PC-3 (cell line): Measurements from ENCODE around the gene CHAC1. TPM values are rescaled to one million over a fixed set of nuclear protein-coding genes. Genes with fewer than 3 reads are reported as not detected.
A peak's percentile ranks its signal among the peaks of the same experiment; 100 is the strongest.

Experiments
- ATAC-seq: fragments of 200-7000 bp; cut with Tn5 transposase; 2 replicates; pipeline ENCODE4 v1.9.1; 2020; ENCODE audit warnings: mild to moderate bottlenecking, moderate library complexity
- BruUV-seq: library from RNA; stranded (reverse); fragments of 400-500 nt; replicated peaks from 2 replicates; lab custom pipeline; 2021; lab: Mats Ljungman, UMichigan
- CTCF ChIA-PET: fragments of 300-600 bp; sonication (Branson Sonifier 250); formaldehyde crosslinking; loops from one replicate; lab custom pipeline; 2022; ENCODE audit warnings: antibody characterized with exemption; lab: Charles Lee
- POLR2A ChIA-PET: fragments of 300-600 bp; sonication (Branson Sonifier 250); formaldehyde crosslinking; loops from one replicate; lab custom pipeline; 2022; ENCODE audit warnings: antibody characterized with exemption; ENCODE audit not compliant: unreplicated experiment; lab: Charles Lee
- DNase-seq: peaks from one replicate; pipeline ENCODE4 v3.0.0-alpha.2; 2015
- H2AFZ ChIP-seq: fragments of 300-600 bp; sonication (generic); 2 replicates; pipeline ENCODE4 v1.6.0; 2016; ENCODE audit warnings: antibody characterized with exemption, low read length
- H3F3A ChIP-seq: fragments of 300-600 bp; sonication (generic); one replicate; pipeline ENCODE4 v1.6.0; 2017; ENCODE audit warnings: antibody characterized with exemption, low read length, control low read depth, mild to moderate bottlenecking; ENCODE audit not compliant: unreplicated experiment
- H3K27ac ChIP-seq: fragments of 300-600 bp; sonication (generic); 2 replicates; pipeline ENCODE4 v1.5.1; 2016; ENCODE audit warnings: mild to moderate bottlenecking, low read length
- H3K27me3 ChIP-seq: fragments of 300-600 bp; sonication (generic); 2 replicates; pipeline ENCODE4 v1.6.1; 2016; ENCODE audit warnings: low read length, mixed read lengths
- H3K36me3 ChIP-seq: fragments of 300-600 bp; sonication (generic); 2 replicates; pipeline ENCODE4 v1.6.1; 2016; ENCODE audit warnings: low read depth, mixed run types, low read length, mixed read lengths
- H3K4me1 ChIP-seq: fragments of 300-600 bp; sonication (generic); 2 replicates; pipeline ENCODE4 v1.5.1; 2016; ENCODE audit warnings: low read length; ENCODE audit not compliant: insufficient read depth
- H3K4me2 ChIP-seq: fragments of 300-600 bp; sonication (generic); 2 replicates; pipeline ENCODE4 v1.6.0; 2016; ENCODE audit warnings: low read length
- H3K4me3 ChIP-seq: fragments of 300-600 bp; sonication (generic); 2 replicates; pipeline ENCODE4 v1.5.1; 2016; ENCODE audit warnings: mild to moderate bottlenecking, low read length, mixed read lengths
- H3K79me2 ChIP-seq: fragments of 300-600 bp; sonication (generic); 2 replicates; pipeline ENCODE4 v1.6.1; 2017; ENCODE audit warnings: low read length, mixed read lengths
- H3K9ac ChIP-seq: fragments of 300-600 bp; sonication (generic); 2 replicates; pipeline ENCODE4 v1.6.0; 2016; ENCODE audit warnings: mild to moderate bottlenecking, low read length
- H3K9me2 ChIP-seq: fragments of 300-600 bp; sonication (generic); replicated peaks from 2 replicates; pipeline ENCODE4 v1.6.1; 2016; ENCODE audit warnings: mixed run types, low read length, mixed read lengths
- H3K9me3 ChIP-seq: fragments of 300-600 bp; sonication (generic); 2 replicates; pipeline ENCODE4 v1.6.1; 2016; ENCODE audit warnings: low read length, mixed read lengths
- H4K20me1 ChIP-seq: fragments of 300-600 bp; sonication (generic); 2 replicates; pipeline ENCODE4 v1.6.1; 2016; ENCODE audit warnings: low read length, mixed read lengths
- EZH2 ChIP-seq: fragments of 300-600 bp; sonication (generic); IDR thresholded peaks from one replicate; pipeline ENCODE4 v1.6.1; 2017; ENCODE audit warnings: antibody characterized with exemption, mild to moderate bottlenecking, low read length; ENCODE audit not compliant: unreplicated experiment
- EZH2phosphoT487 ChIP-seq: fragments of 300-600 bp; sonication (generic); IDR thresholded peaks from 2 replicates; pipeline ENCODE4 v1.6.1; 2018; ENCODE audit warnings: mild to moderate bottlenecking, antibody characterized with exemption, low read length, borderline replicate concordance
- intact Hi-C: fragments of 100-400 bp; cut with micrococcal nuclease; formaldehyde crosslinking; loops from 2 replicates; pipeline ENCODE4 v1.9.0; 2023
- total RNA-seq: library from RNA; depleted of rRNA; stranded (reverse); fragments of >200 nt; gene quantifications from 2 replicates; pipeline ENCODE4 v1.2.3, GENCODE V29; 2014
- TF ChIP-seq, protein P1 (sequence below): fragments of 300-600 bp; sonication (generic); conservative IDR thresholded peaks from 2 replicates; pipeline ENCODE4 v1.5.1; 2017; ENCODE audit warnings: antibody characterized with exemption, low read depth, mild to moderate bottlenecking, low read length

CHAC1 gene
- total RNA-seq, 1 experiment from 2014 or later = 13.3 TPM

DNA sequence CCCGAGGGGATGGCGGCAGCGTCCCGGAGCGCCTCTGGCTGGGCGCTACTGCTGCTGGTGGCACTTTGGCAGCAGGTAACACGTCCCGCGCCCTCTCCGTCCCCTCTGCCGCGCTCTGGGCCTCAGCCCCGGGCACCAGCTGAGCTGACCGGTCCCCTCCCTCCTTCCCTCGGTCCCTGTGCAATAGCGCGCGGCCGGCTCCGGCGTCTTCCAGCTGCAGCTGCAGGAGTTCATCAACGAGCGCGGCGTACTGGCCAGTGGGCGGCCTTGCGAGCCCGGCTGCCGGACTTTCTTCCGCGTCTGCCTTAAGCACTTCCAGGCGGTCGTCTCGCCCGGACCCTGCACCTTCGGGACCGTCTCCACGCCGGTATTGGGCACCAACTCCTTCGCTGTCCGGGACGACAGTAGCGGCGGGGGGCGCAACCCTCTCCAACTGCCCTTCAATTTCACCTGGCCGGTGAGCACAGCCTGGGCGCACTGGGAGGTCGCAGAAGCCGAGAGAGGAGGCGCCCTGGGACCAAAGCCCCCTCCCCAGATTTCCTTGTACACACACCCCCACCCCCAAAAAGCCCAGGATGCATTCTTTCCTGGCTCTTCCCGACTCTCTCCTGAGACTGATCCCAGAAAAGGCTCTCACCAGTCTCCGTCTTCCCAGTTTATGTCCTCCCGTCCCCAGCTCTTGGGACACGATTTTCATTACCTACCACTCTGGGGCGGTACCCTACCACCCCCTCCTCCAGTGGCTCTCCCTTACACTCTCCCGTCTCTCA lies 23.4 kb upstream of the CHAC1 start:
- Histone ChIP-seq H3K4me3 (peak overlapping the region; percentile 76), H4K20me1 (no peaks in the 10 kb centered on the region), H3K4me2 (peak overlapping the region; percentile 97), H3K9ac (0 out of 2 replicates have a peak overlapping the region, but pooled peaks have one; percentile 9), H3K27me3 (peaks cover 25% of the 10 kb centered on the region), H3F3A (no peaks in the 10 kb centered on the region), H3K9me2 (no peaks in the 10 kb centered on the region), H2AFZ (peak overlapping the region; percentile 85), H3K4me1 (peaks cover 49% of the 10 kb centered on the region), H3K27ac (no peak overlapping the region), H3K9me3 (no peaks in the 10 kb centered on the region), H3K36me3 (no peaks in the 10 kb centered on the region), H3K79me2 (no peaks in the 10 kb centered on the region)
- TSS peak; percentile 45 for BruUV-seq
- ChIA-PET CTCF (interaction anchor here (0.5 to 2.0 kb wide), 9 partner anchors 12 to 99 kb away, joined by 6 to 18 read pairs (median 9); no protein-coding TSS in a partner anchor), POLR2A (interaction anchor here (0.6 kb wide), 1 partner anchor 23 kb away, joined by 9 read pairs; no protein-coding TSS in a partner anchor)
- ATAC-seq (peak; percentile 38), DNase-seq (peak; percentile 51)
- intact Hi-C loops = loop anchor here (1.0 to 10.0 kb wide), 2 partner anchors 24 to 255 kb away; no protein-coding TSS in a partner anchor
- no peak for TF ChIP-seq EZH2
- no peak for TF ChIP-seq EZH2phosphoT487
- TF ChIP-seq, protein P1, sequence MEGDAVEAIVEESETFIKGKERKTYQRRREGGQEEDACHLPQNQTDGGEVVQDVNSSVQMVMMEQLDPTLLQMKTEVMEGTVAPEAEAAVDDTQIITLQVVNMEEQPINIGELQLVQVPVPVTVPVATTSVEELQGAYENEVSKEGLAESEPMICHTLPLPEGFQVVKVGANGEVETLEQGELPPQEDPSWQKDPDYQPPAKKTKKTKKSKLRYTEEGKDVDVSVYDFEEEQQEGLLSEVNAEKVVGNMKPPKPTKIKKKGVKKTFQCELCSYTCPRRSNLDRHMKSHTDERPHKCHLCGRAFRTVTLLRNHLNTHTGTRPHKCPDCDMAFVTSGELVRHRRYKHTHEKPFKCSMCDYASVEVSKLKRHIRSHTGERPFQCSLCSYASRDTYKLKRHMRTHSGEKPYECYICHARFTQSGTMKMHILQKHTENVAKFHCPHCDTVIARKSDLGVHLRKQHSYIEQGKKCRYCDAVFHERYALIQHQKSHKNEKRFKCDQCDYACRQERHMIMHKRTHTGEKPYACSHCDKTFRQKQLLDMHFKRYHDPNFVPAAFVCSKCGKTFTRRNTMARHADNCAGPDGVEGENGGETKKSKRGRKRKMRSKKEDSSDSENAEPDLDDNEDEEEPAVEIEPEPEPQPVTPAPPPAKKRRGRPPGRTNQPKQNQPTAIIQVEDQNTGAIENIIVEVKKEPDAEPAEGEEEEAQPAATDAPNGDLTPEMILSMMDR = no peak

DNA sequence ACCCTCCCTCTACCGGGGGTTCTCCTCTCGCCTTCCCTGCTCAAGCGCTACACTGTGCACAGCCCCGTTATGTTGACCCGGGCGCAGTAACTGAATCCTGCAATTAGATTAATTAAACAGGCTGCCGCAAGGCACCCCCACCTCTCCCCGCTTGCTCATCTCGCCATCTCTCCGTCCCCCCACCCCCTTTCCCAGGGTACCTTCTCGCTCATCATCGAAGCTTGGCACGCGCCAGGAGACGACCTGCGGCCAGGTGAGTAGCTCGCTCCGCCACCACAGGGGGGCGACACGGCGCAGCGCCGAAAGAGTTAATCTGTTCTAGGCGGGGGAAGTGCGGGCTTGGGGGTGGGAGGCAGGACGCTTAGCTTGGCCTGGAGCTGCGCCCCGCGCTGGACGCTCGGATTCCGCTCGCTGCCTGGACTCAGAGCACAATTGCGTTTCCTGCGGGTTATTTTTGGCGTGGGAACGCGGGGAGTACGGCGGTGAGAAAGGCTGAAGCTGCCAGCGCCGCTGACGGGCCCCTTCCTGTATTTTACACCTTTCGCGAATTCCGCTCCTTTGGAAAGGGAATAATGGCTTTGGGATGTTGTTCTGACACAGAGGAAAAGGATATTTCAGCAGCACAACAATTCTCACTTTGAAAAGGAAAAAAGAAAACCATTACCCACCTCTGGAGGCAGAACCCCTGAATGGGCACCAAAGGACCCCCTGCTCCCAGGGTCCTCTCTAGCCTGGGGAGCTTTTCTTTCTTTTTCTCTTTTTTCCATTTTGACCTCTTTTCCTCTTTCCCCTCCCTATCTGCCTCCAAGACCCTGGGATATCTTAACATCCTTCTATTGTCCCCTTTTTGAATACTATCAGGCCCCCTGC lies 22.6 kb upstream of the CHAC1 start:
- POLR2A ChIA-PET = interaction anchor here (0.6 to 0.7 kb wide), 2 partner anchors 9 to 236 kb away, joined by 3 to 7 read pairs; no protein-coding TSS in a partner anchor
- peaks cover 25% of the 10 kb centered on the region for H3K27me3 ChIP-seq
- H3K4me1 ChIP-seq = peaks cover 49% of the 10 kb centered on the region
- intact Hi-C loops = loop anchor here (10.0 kb wide), 1 partner anchor 254 kb away; no protein-coding TSS in a partner anchor
- no peaks in the 10 kb centered on the region for H3K9me2 ChIP-seq
- H3K9ac ChIP-seq = no peak overlapping the region
- ATAC-seq = peak; percentile 5
- H3K9me3 ChIP-seq = no peaks in the 10 kb centered on the region
- H3K36me3 ChIP-seq = no peaks in the 10 kb centered on the region
- H3K4me3 ChIP-seq = peak overlapping the region; percentile 76
- no peaks in the 10 kb centered on the region for H3K79me2 ChIP-seq
- H3K27ac ChIP-seq = no peak overlapping the region
- BruUV-seq = no TSS peak
- peak overlapping the region; percentile 85 for H2AFZ ChIP-seq
- H4K20me1 ChIP-seq = no peaks in the 10 kb centered on the region
- CTCF ChIA-PET = interaction anchor here (0.5 to 2.0 kb wide), 8 partner anchors 11 to 192 kb away, joined by 6 to 18 read pairs (median 9); no protein-coding TSS in a partner anchor
- peak; percentile 73 for DNase-seq
- no peaks in the 10 kb centered on the region for H3F3A ChIP-seq
- TF ChIP-seq, protein P1 = peak; percentile 95
- TF ChIP-seq EZH2phosphoT487 = no peak
- peak overlapping the region; percentile 97 for H3K4me2 ChIP-seq
